DOHH2 (cell line): ENCODE results near the gene FOXA3.

Experiments
- EZH2phosphoT487 ChIP-seq: fragments of 200-600 bp; sonication (generic); IDR thresholded peaks from 2 replicates; pipeline ENCODE4 v1.6.1; 2017; ENCODE audit warnings: borderline replicate concordance, mild to moderate bottlenecking, antibody characterized with exemption, low read length, moderate library complexity, mixed read lengths
- TF ChIP-seq, protein P1 (sequence below): fragments of 200-600 bp; sonication (generic); IDR thresholded peaks from one replicate; pipeline ENCODE4 v1.5.1; 2014; ENCODE audit warnings: antibody characterized with exemption, mild to moderate bottlenecking, low read depth, low read length; ENCODE audit not compliant: poor library complexity, severe bottlenecking

DNA sequence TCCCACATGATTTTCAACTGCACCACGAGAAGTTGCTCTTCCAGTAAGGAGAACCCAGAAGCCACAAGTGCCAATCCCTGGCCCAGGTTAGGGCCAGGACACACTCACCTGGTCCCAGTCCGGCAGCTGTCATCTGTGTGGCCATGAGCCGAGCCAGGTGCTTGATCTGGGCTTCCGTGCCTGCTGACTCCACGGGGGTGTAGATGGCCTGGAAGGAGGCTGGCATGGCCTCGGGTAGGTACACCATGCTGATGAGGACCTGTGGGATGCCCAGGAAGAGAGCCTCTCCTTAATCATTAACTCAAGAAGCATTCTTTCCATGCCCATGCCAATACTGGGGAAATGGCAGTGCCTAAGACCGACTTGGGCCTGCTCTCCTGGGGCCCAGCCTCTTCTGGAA lies 29.2 kb upstream of the FOXA3 start:
- TF ChIP-seq, protein P1, sequence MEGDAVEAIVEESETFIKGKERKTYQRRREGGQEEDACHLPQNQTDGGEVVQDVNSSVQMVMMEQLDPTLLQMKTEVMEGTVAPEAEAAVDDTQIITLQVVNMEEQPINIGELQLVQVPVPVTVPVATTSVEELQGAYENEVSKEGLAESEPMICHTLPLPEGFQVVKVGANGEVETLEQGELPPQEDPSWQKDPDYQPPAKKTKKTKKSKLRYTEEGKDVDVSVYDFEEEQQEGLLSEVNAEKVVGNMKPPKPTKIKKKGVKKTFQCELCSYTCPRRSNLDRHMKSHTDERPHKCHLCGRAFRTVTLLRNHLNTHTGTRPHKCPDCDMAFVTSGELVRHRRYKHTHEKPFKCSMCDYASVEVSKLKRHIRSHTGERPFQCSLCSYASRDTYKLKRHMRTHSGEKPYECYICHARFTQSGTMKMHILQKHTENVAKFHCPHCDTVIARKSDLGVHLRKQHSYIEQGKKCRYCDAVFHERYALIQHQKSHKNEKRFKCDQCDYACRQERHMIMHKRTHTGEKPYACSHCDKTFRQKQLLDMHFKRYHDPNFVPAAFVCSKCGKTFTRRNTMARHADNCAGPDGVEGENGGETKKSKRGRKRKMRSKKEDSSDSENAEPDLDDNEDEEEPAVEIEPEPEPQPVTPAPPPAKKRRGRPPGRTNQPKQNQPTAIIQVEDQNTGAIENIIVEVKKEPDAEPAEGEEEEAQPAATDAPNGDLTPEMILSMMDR: no peak
- no peak for TF ChIP-seq EZH2phosphoT487
